ENCODE measurements around the gene MYOD1. TPM values are rescaled to one million over a fixed set of nuclear protein-coding genes. Genes with fewer than 3 reads are reported as not detected.

MYOD1 gene
- total RNA-seq, 1 experiment from 2014 or later: not detected

- in situ Hi-C loops (cut with HindIII; ENCODE audit: low sequenced_read_pairs): loop anchor here (25.0 kb wide), 1 partner anchor 243 kb away; no protein-coding TSS in a partner anchor
Measured at GRCh38 chr11:17744151-17744940, 25.0 kb downstream of the MYOD1 start.

DNA sequence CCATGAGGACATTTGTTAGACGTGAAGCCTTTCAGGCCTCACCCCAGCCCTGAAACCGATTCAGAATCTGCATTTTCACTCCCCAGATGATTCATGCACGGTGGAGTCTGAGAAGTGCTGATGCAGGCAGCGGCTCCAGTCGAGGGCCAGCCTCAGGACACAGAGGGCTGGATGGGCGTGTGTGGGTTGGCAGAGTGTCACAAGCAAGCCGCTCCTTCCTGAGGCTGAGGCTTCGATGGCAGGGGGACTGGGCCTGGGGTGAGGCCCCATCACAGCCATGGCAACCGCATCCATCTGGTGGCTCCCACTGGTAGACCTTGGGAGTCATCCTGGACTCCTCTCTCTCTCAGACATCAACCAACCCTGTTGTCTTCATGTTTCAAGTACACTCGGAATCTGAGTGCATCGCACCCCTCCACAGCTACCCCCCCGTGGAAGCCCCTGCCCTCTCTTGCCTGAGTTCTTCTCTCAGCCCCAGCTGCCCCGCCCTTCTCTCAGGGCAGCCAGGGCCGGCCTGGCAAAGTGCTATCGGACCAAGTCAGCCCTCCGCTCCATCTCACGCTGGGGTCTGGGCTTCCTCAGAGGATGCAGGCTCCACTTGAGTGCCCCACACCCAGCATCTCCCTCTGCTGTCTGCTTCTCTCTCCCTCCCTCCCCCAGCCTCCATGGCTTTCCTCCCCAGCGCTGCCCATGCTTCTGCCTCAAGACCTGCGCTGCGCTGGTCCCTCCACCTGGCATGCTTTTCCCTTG is 25.8 kb downstream of the MYOD1 start:
- in situ Hi-C loops (cut with HindIII; ENCODE audit: low sequenced_read_pairs): loop anchor here (25.0 kb wide), 1 partner anchor 242 kb away; no protein-coding TSS in a partner anchor
- peak; percentile 47 for DNase-seq (ENCODE audit: low spot score)

More at GRCh38 chr11:17744151-17744940, 25.0 kb downstream of the MYOD1 start:
- DNase-seq (ENCODE audit: low spot score): peak; percentile 71

GRCh38 chr11:17746096-17746495 is 26.7 kb downstream of the MYOD1 start:
- in situ Hi-C loops (cut with HindIII; ENCODE audit: low sequenced_read_pairs): loop anchor here (25.0 kb wide), 1 partner anchor 241 kb away; no protein-coding TSS in a partner anchor
- peak; percentile 13 for DNase-seq (ENCODE audit: low spot score)

- in situ Hi-C loops (cut with HindIII; ENCODE audit: low sequenced_read_pairs): loop anchor here (25.0 kb wide), 1 partner anchor 240 kb away; no protein-coding TSS in a partner anchor
- peak; percentile 83 for DNase-seq (ENCODE audit: low spot score)
Measured at GRCh38 chr11:17747131-17747955, 28.0 kb downstream of the MYOD1 start.

DNA sequence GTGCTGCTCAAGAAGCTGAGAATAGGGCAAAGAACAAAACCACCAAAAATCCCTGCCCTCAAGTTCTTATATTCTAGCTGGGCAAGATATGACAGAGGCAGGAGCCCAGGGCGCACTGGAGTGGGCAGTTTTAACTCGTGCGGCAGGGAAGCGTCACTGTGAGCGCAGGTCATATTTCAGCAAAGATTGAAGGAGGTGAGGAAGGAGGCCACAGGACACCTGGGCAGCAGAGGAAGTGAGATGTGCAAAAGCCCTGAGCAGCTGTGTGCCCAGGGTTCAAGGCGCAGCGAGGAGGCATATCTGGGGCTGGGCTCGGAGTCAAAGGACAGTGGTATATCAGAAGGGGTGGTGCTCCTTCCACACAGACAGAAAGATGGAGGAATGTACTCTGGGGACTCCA is 28.7 kb downstream of the MYOD1 start:
- in situ Hi-C loops (cut with HindIII; ENCODE audit: low sequenced_read_pairs): loop anchor here (25.0 kb wide), 1 partner anchor 239 kb away; no protein-coding TSS in a partner anchor
- no peak for DNase-seq (ENCODE audit: low spot score)

DNA sequence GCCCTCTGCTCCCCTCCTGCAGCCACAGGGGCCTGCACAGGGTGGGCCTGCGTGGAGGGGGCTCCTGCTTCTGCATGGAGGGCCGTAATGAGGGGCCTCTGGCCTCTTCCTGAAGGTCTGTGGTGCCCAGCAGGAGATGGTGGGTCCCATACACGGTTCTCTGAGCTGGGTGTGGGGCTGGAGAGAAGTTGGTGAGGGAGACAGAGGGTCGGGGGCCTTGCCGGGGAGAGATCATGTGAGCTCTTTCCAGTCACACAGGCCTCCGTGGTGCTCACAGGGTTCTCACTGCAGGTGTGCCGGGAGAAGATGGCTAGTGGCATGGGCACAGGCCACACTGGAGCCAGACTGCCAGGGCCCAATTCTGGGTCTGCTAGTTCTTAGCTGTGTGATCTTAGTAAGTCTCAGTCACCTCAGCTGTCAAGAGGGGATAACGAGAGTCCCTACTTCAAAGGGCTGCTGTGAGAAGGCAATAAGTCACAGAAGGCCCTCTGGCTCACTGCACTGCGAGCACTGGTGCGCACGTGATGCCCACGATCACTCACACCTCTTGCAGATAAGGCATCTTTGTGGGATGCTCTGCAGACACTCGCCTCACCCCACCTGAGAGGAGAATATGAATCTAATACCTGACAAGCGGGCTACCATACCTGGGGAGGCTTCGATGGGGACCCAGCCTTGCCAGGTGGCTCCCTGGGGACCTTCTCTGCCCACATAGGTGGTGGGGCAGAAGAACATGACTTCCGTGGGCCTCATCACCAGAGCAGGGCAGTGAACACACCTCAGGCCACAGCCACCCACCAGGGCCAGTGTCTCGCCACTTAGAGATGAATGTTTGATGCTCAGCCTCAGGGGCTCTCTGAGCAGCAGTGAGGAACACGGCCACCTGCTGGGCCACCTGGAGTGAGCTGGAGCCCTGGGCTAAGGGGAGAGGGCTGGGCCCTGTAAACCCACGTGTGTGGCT is 29.7 kb downstream of the MYOD1 start:
- no peak for DNase-seq (ENCODE audit: low spot score)
- in situ Hi-C loops (cut with HindIII; ENCODE audit: low sequenced_read_pairs): loop anchor here (25.0 kb wide), 1 partner anchor 238 kb away; no protein-coding TSS in a partner anchor

- in situ Hi-C loops (cut with HindIII; ENCODE audit: low sequenced_read_pairs): no loop called here
- no peak for DNase-seq (ENCODE audit: low spot score)
Measured at GRCh38 chr11:17750013-17750800, 30.8 kb downstream of the MYOD1 start.

- in situ Hi-C loops (cut with HindIII; ENCODE audit: low sequenced_read_pairs): no loop called here
- DNase-seq (ENCODE audit: low spot score): no peak
Measured at GRCh38 chr11:17750801-17751165, 31.4 kb downstream of the MYOD1 start.

DNA sequence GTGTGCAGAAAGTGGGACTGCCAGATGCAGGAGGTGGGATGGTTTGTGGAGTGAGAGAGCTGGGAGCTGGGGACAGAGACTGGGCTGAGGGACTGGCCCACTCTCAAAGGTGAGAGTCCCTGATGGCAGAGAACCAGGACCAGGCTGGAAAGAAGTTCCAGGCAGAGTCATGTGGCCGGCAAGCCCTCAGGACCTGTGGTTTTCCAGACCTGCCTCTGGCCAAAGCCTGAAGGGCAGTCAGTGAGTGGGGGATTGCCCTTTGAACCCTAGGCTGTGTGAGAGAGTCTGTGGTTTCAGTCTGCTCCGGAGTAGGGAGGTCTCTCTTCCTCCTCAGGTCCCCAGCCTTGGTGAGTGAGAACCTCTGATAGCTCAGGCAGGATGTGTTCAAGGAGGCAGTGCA is 32.2 kb downstream of the MYOD1 start:
- in situ Hi-C loops (cut with HindIII; ENCODE audit: low sequenced_read_pairs): no loop called here
- DNase-seq (ENCODE audit: low spot score): no peak

- no peak for DNase-seq (ENCODE audit: low spot score)
- in situ Hi-C loops (cut with HindIII; ENCODE audit: low sequenced_read_pairs): no loop called here
Measured at GRCh38 chr11:17752144-17752543, 32.8 kb downstream of the MYOD1 start.

- peak; percentile 65 for DNase-seq (ENCODE audit: low spot score)
- in situ Hi-C loops (cut with HindIII; ENCODE audit: low sequenced_read_pairs): no loop called here
Measured at GRCh38 chr11:17753153-17753552, 33.8 kb downstream of the MYOD1 start.

DNA sequence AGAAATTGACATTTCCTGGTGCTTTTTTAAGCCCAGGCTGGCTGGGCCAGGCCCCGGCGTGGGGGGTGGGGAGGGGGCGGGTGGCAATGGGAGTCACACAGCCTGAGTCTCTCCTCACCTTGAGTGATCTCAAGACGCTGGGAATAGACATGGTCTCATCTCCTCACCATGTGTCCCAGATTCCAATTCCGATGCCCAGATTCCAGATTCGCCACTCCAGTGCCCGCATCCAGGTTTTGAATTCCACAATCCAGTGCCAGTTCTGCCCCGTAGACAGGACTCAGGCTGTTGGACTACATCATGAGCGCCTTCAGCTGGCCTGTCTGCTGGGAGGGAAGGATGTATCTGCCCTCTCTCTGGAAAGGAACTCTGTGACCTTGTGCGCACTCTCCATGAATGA is 34.3 kb downstream of the MYOD1 start:
- in situ Hi-C loops (cut with HindIII; ENCODE audit: low sequenced_read_pairs): no loop called here

DNA sequence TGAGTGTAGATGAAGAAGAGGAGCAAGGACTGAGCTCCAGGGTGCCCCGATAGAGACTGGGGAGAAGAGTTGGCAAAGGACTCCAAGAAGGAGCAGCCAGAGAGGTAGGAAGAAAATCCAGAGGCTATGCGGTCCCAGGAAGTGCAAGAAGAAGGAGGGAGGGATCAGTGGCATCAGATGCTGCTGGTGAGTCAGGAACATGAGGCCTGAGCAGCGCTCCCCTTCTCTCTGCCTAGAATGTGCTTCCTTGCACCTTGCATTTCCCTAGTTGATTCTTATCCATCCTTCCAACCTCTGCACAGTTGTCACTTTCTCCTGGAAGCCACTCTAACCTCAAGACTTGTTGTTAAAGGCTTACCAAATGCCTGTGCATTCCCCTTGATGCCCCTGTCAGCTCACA is 36.5 kb downstream of the MYOD1 start:
- in situ Hi-C loops (cut with HindIII; ENCODE audit: low sequenced_read_pairs): no loop called here

More for the DNA sequence above, 34.3 kb downstream of the MYOD1 start:
- DNase-seq (ENCODE audit: low spot score): peak; percentile 77

GRCh38 chr11:17760102-17761029 is 41.0 kb downstream of the MYOD1 start:
- peak; percentile 87 for DNase-seq (ENCODE audit: low spot score)
- in situ Hi-C loops (cut with HindIII; ENCODE audit: low sequenced_read_pairs): no loop called here

More for the DNA sequence above, 36.5 kb downstream of the MYOD1 start:
- no peak for DNase-seq (ENCODE audit: low spot score)

DNA sequence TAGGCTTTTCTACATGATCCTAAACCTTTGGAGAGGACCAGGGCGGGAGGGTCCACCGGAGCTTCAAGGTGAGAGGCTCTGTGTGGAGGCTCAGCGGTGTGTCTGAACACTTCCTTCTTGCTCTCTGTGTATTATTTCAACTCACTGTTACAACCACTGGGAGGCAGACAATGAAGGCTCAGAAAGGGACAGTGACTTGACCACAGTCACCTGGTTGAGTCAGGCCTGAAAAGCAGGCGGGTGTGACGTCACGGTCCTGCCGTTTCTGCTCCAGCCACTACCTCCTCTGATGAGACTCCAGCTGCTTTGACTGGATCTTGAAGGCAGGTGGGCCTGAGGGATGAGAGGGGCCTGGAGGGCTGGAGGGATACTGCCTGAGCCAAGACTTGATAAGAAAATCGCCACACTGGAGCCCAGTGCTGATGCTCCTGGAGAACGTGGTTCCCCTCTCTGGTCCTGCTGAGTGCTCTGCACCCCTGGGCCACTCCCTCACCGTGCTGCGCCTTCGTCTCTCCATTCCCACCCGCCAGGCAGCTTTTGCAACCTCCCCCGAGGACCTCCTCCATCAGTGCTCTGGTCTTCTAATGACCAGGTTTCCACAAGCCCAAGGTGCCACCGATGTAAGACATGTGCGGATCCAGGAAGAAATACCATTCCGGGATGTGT is 43.1 kb downstream of the MYOD1 start:
- DNase-seq (ENCODE audit: low spot score): no peak
- in situ Hi-C loops (cut with HindIII; ENCODE audit: low sequenced_read_pairs): no loop called here

GRCh38 chr11:17763244-17763643 is 43.9 kb downstream of the MYOD1 start:
- in situ Hi-C loops (cut with HindIII; ENCODE audit: low sequenced_read_pairs): no loop called here

More at GRCh38 chr11:17763244-17763643, 43.9 kb downstream of the MYOD1 start:
- no peak for DNase-seq (ENCODE audit: low spot score)

Data from G401 (cell line).